ENCODE results near the gene LYRM1.

Gene LYRM1

DNA sequence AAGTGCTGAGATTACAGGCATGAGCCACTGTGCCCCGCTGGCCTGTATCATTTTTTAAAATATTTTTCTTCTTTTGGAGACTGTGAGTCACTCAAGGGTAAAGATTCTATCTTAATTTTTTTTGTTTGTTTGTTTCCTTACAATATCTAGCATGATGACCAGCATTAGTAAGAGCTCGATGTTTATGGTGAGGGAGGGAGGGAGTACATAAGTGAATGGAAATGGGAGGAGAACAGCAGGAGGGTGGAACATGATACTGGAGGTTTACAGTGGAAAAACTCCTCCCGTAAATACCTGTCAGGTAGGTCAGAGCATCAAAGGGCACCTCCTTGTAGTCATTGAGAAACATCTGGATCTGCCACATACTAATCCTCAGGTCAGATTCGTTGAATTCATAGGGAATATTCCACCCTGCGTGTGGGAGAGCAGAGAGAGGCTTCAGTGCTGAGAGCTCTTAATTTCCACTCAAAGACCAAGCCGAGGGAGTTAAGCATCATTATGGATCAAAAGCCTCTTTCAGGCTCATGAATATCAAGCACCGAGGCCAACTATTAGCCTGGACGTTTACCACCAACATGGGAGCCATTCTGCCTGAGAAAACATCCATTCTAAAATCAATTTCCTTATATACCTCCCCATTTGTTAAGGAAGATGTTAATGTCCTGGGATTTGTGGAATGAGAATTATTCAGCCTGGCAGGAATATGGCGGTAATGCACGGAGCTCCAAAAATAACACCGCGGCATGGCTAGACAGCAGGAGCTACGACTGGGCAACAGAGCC is 51.8 kb downstream of the LYRM1 start:
- H2BK5ac ChIP-seq (ENCODE audit: low read depth, low read length, poor library complexity) = no peak overlapping the region
- peak; percentile 83 to 90 for DNase-seq

DNA sequence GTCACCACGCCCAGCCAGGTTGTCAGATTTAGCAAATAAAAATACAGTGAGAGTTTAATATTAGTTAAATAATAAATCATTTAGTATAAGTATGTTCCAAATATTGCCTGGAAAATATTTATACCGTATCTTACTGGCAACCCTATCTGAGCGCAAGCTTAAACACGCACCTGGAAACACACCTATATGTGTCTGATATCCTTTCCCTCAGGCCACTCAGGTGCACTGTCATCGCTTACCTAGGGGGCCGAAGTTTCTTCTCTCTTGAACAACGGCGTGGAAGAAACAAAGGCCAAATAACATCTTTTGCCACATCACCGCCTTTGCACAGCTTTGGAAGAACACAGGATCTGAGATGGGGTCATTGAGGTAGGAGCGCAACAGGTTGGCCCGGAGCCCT is 54.0 kb downstream of the LYRM1 start:
- Histone ChIP-seq H3K27me3 (ENCODE audit: insufficient read depth, low read length) (no peaks in the 10 kb centered on the region), H3K14ac (ENCODE audit: low read length) (no peak overlapping the region), H3K79me2 (ENCODE audit: control insufficient read depth, insufficient read depth, low read length, poor library complexity) (no peaks in the 10 kb centered on the region), H2BK12ac (ENCODE audit: low read length) (no peak overlapping the region), H3K4me2 (ENCODE audit: low read length) (no peak overlapping the region), H3K4ac (ENCODE audit: low read depth, low read length) (no peak overlapping the region), H3K36me3 (ENCODE audit: control insufficient read depth in 1 of 2, insufficient read depth in 2 of 2, low read length in 2 of 2) (no peaks in the 10 kb centered on the region), H4K8ac (ENCODE audit: low read depth, low read length) (no peak overlapping the region), H3K9ac (ENCODE audit: low read length) (no peak overlapping the region), H3K18ac (ENCODE audit: low read length) (no peak overlapping the region), H2BK5ac (ENCODE audit: low read depth, low read length, poor library complexity) (no peak overlapping the region), H4K12ac (ENCODE audit: low read depth, low read length) (no peak overlapping the region), H4K91ac (ENCODE audit: low read depth, low read length) (no peak overlapping the region), H2AK5ac (ENCODE audit: low read length) (no peak overlapping the region), H2BK120ac (ENCODE audit: insufficient read depth, low read length, poor library complexity) (no peak overlapping the region), H3K23ac (ENCODE audit: low read length) (no peak overlapping the region), H3K27ac (ENCODE audit: low read depth, low read length) (no peak overlapping the region), H3K9me3 (ENCODE audit: insufficient read depth, low read depth, low read length) (no peaks in the 10 kb centered on the region), H3K4me3 (ENCODE audit: low read depth, low read length) (no peak overlapping the region), H3K79me1 (ENCODE audit: low read length) (no peaks in the 10 kb centered on the region), H3K4me1 (ENCODE audit: control insufficient read depth in 1 of 2, insufficient read depth in 2 of 2, low read length in 2 of 2) (no peaks in the 10 kb centered on the region), H2AFZ (ENCODE audit: insufficient read depth, low read length, poor library complexity) (no peak overlapping the region)
- DNase-seq = no peak
- WGBS (ENCODE audit: extremely low coverage, insufficient coverage, insufficient read length) = no CpG with 5 or more reads among the region's 11 CpGs

More for the DNA sequence above, 51.8 kb downstream of the LYRM1 start:
- Histone ChIP-seq H2AK5ac (ENCODE audit: low read length) (no peak overlapping the region), H2AFZ (ENCODE audit: insufficient read depth, low read length, poor library complexity) (no peak overlapping the region), H3K23ac (ENCODE audit: low read length) (no peak overlapping the region), H3K9ac (ENCODE audit: low read length) (no peak overlapping the region), H3K14ac (ENCODE audit: low read length) (no peak overlapping the region), H3K79me1 (ENCODE audit: low read length) (no peaks in the 10 kb centered on the region), H4K12ac (ENCODE audit: low read depth, low read length) (no peak overlapping the region), H4K91ac (ENCODE audit: low read depth, low read length) (no peak overlapping the region), H3K4me2 (ENCODE audit: low read length) (no peak overlapping the region), H2BK12ac (ENCODE audit: low read length) (no peak overlapping the region), H3K4ac (ENCODE audit: low read depth, low read length) (no peak overlapping the region), H3K27ac (ENCODE audit: low read depth, low read length) (no peak overlapping the region), H4K8ac (ENCODE audit: low read depth, low read length) (no peak overlapping the region), H3K4me1 (ENCODE audit: control insufficient read depth in 1 of 2, insufficient read depth in 2 of 2, low read length in 2 of 2) (no peaks in the 10 kb centered on the region), H3K27me3 (ENCODE audit: insufficient read depth, low read length) (no peaks in the 10 kb centered on the region), H3K9me3 (ENCODE audit: insufficient read depth, low read depth, low read length) (no peaks in the 10 kb centered on the region), H3K4me3 (ENCODE audit: low read depth, low read length) (no peak overlapping the region), H3K79me2 (ENCODE audit: control insufficient read depth, insufficient read depth, low read length, poor library complexity) (no peaks in the 10 kb centered on the region), H3K18ac (ENCODE audit: low read length) (no peak overlapping the region), H3K36me3 (ENCODE audit: control insufficient read depth in 1 of 2, insufficient read depth in 2 of 2, low read length in 2 of 2) (no peaks in the 10 kb centered on the region), H2BK120ac (ENCODE audit: insufficient read depth, low read length, poor library complexity) (no peak overlapping the region)
- no CpG with 5 or more reads among the region's 13 CpGs for WGBS (ENCODE audit: extremely low coverage, insufficient coverage, insufficient read length)

DNA sequence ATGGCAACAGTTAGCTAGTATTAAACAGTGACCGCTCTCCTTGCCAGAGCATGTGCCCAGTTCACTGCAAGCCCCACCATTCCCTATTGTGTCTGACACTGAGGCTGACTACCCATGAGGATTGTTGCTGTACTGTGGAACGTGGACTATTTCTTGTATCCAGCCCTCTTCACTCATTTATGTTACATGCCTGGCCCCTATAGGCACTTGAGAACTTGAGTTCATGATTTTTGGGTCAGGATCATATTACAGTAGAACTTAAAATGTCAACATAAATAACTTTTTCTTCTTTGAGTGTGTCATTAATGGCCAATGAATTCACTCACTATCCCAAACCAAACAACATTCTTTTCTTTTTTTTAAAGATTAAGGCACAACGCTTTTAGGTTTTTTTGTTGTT is 55.7 kb downstream of the LYRM1 start:
- Histone ChIP-seq H3K18ac (ENCODE audit: low read length) (no peak overlapping the region), H4K12ac (ENCODE audit: low read depth, low read length) (no peak overlapping the region), H2AK5ac (ENCODE audit: low read length) (no peak overlapping the region), H3K4me3 (ENCODE audit: low read depth, low read length) (no peak overlapping the region), H3K14ac (ENCODE audit: low read length) (no peak overlapping the region), H3K36me3 (ENCODE audit: control insufficient read depth in 1 of 2, insufficient read depth in 2 of 2, low read length in 2 of 2) (no peaks in the 10 kb centered on the region), H2BK5ac (ENCODE audit: low read depth, low read length, poor library complexity) (no peak overlapping the region), H3K4me2 (ENCODE audit: low read length) (no peak overlapping the region), H2BK120ac (ENCODE audit: insufficient read depth, low read length, poor library complexity) (no peak overlapping the region), H4K91ac (ENCODE audit: low read depth, low read length) (no peak overlapping the region), H3K27me3 (ENCODE audit: insufficient read depth, low read length) (no peaks in the 10 kb centered on the region), H2BK12ac (ENCODE audit: low read length) (no peak overlapping the region), H3K79me1 (ENCODE audit: low read length) (no peaks in the 10 kb centered on the region), H4K8ac (ENCODE audit: low read depth, low read length) (no peak overlapping the region), H3K79me2 (ENCODE audit: control insufficient read depth, insufficient read depth, low read length, poor library complexity) (no peaks in the 10 kb centered on the region), H3K4ac (ENCODE audit: low read depth, low read length) (no peak overlapping the region), H3K4me1 (ENCODE audit: control insufficient read depth in 1 of 2, insufficient read depth in 2 of 2, low read length in 2 of 2) (no peaks in the 10 kb centered on the region), H3K27ac (ENCODE audit: low read depth, low read length) (no peak overlapping the region), H3K9me3 (ENCODE audit: insufficient read depth, low read depth, low read length) (no peaks in the 10 kb centered on the region), H3K23ac (ENCODE audit: low read length) (no peak overlapping the region), H3K9ac (ENCODE audit: low read length) (no peak overlapping the region), H2AFZ (ENCODE audit: insufficient read depth, low read length, poor library complexity) (no peak overlapping the region)
- peak in 1 of 2 donors; percentile 13 for DNase-seq
- WGBS (ENCODE audit: extremely low coverage, insufficient coverage, insufficient read length) = no CpG with 5 or more reads among the region's 3 CpGs

GRCh38 chr16:20957153-20957552 is 56.6 kb downstream of the LYRM1 start:
- no peaks in the 10 kb centered on the region for H3K36me3 ChIP-seq (ENCODE audit: control insufficient read depth in 1 of 2, insufficient read depth in 2 of 2, low read length in 2 of 2)
- no peaks in the 10 kb centered on the region for H3K9me3 ChIP-seq (ENCODE audit: insufficient read depth, low read depth, low read length)
- no peaks in the 10 kb centered on the region for H3K79me1 ChIP-seq (ENCODE audit: low read length)
- no peak overlapping the region for H3K4me2 ChIP-seq (ENCODE audit: low read length)
- H2BK5ac ChIP-seq (ENCODE audit: low read depth, low read length, poor library complexity) = no peak overlapping the region
- H4K8ac ChIP-seq (ENCODE audit: low read depth, low read length) = no peak overlapping the region
- no peak overlapping the region for H2AFZ ChIP-seq (ENCODE audit: insufficient read depth, low read length, poor library complexity)
- no peak overlapping the region for H3K4ac ChIP-seq (ENCODE audit: low read depth, low read length)
- no peak overlapping the region for H3K4me3 ChIP-seq (ENCODE audit: low read depth, low read length)
- no peaks in the 10 kb centered on the region for H3K4me1 ChIP-seq (ENCODE audit: control insufficient read depth in 1 of 2, insufficient read depth in 2 of 2, low read length in 2 of 2)
- H3K27me3 ChIP-seq (ENCODE audit: insufficient read depth, low read length) = no peaks in the 10 kb centered on the region
- no peak overlapping the region for H4K91ac ChIP-seq (ENCODE audit: low read depth, low read length)
- no peak overlapping the region for H2BK12ac ChIP-seq (ENCODE audit: low read length)
- no peak overlapping the region for H3K27ac ChIP-seq (ENCODE audit: low read depth, low read length)
- H2AK5ac ChIP-seq (ENCODE audit: low read length) = no peak overlapping the region
- no peak overlapping the region for H3K18ac ChIP-seq (ENCODE audit: low read length)
- no CpG with 5 or more reads among the region's 3 CpGs for WGBS (ENCODE audit: extremely low coverage, insufficient coverage, insufficient read length)
- H3K14ac ChIP-seq (ENCODE audit: low read length) = no peak overlapping the region
- H3K23ac ChIP-seq (ENCODE audit: low read length) = no peak overlapping the region
- DNase-seq = no peak
- H4K12ac ChIP-seq (ENCODE audit: low read depth, low read length) = no peak overlapping the region
- H2BK120ac ChIP-seq (ENCODE audit: insufficient read depth, low read length, poor library complexity) = no peak overlapping the region
- no peaks in the 10 kb centered on the region for H3K79me2 ChIP-seq (ENCODE audit: control insufficient read depth, insufficient read depth, low read length, poor library complexity)
- H3K9ac ChIP-seq (ENCODE audit: low read length) = no peak overlapping the region
